Peyer's patch (tissue), 4 donors: ENCODE measurements around the gene RPUSD2. TPM values are rescaled to one million over a fixed set of nuclear protein-coding genes. Genes with fewer than 3 reads are reported as not detected.

Source experiments
- DNase-seq, 3 donors: peaks; one replicate each; pipeline ENCODE4 v3.0.0-alpha.2; 2017 to 2019
- H3K27ac ChIP-seq, 4 donors: fragments of 200-600 bp; sonication (generic); one replicate each; pipeline ENCODE4 v1.5.1; 2016 to 2019
- H3K27me3 ChIP-seq, 2 donors: fragments of 200-600 bp; sonication (generic); one replicate each; pipeline ENCODE4 v1.5.1; 2019
- H3K36me3 ChIP-seq, 3 donors: fragments of 200-600 bp; sonication (generic); one replicate each; pipeline ENCODE4 v1.5.1; 2016 to 2019
- H3K4me1 ChIP-seq, 4 donors: fragments of 200-600 bp; sonication (generic); one replicate each; pipeline ENCODE4 v1.5.1; 2016 to 2019
- H3K4me3 ChIP-seq, 4 donors: fragments of 200-600 bp; sonication (generic); 1 replicate in 3 of 4; 2 replicates in 1 of 4; pipeline ENCODE4 v1.5.1; 2016 to 2019; ENCODE audit warnings: mild to moderate bottlenecking in 1 of 4
- H3K9me3 ChIP-seq, 4 donors: fragments of 200-600 bp; sonication (generic); one replicate each; pipeline ENCODE4 v1.5.1; 2016 to 2019; ENCODE audit warnings: mild to moderate bottlenecking in 1 of 4
- CTCF ChIP-seq, 6 experiments: fragments of 450-650 bp in 4 of 6; fragments of 200-600 bp in 2 of 6; sonication (generic) in 1 of 6; IDR thresholded peaks; one replicate each; pipeline ENCODE4 v1.5.1; 2017 to 2019; ENCODE audit warnings: antibody characterized with exemption in 6 of 6, mild to moderate bottlenecking in 3 of 6, moderate library complexity in 1 of 6
- POLR2A ChIP-seq, 2 donors: fragments of 450-650 bp; IDR thresholded peaks; one replicate each; pipeline ENCODE4 v1.5.1; 2017; ENCODE audit warnings: antibody characterized with exemption in 2 of 2, mild to moderate bottlenecking in 2 of 2, moderate library complexity in 2 of 2
- total RNA-seq, 4 donors: library from RNA; depleted of rRNA; stranded (reverse); fragments of >200 nt; gene quantifications; one replicate each; pipeline ENCODE4 v1.1.0, GENCODE V29; 2016

RPUSD2 gene
- total RNA-seq, 4 donors from 2014 or later: 4.7 to 21.5 (median 6.8) TPM

- H3K27me3 ChIP-seq: no peaks in the 10 kb centered on the region
- H3K27ac ChIP-seq: peak within 1 kb of the TSS; percentile 76 to 91 (median 88)
- TF ChIP-seq POLR2A (IDR thresholded peaks at IDR 0.05) (peak; percentile 16 to 24), CTCF (IDR thresholded peaks at IDR 0.05) (no peak)
- no peaks in the 10 kb centered on the region for H3K9me3 ChIP-seq
- peak within 1 kb of the TSS; percentile 45 to 66 (median 58) for H3K4me3 ChIP-seq
- no peaks in the 10 kb centered on the region for H3K36me3 ChIP-seq
- peak; percentile 89 to 96 (median 91) for DNase-seq
- peaks cover 0 to 9% (median 3%) of the 10 kb centered on the region in 4 donors for H3K4me1 ChIP-seq
These were observed 24.7 kb downstream of the RPUSD2 start, which contains the start of gene KNL1 for GRCh38 chr15:40593588-40594428. Gene KNL1, plus strand, starts transcription at chr15:40594249. Its CDS starts 8,683 bp downstream, at chr15:40602932.

DNA sequence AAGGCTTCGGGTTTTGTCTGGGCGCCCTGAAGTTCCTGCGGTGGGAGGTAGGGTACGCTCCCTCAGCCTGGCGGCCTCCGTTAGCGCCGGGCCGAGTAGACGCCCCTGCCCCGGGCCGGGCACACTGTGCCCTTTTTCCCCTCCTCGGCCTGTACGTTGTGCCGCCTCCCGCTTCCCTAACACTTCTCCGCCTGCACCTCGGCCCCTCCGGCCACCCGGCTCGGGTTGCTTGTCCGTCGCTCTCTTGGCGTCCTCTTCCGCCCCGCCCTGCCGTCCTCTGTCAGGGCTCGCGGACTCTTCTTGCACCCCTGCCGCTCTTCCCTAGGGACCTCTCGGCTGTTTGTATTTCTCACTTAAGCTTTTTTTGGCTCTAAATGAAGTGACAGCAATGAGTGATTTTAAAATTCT is 25.3 kb downstream of the RPUSD2 start:
- H3K27me3 ChIP-seq: no peaks in the 10 kb centered on the region
- H3K27ac ChIP-seq: peak overlapping the region; percentile 76 to 91 (median 88)
- peak; percentile 32 to 82 (median 69) for DNase-seq

DNA sequence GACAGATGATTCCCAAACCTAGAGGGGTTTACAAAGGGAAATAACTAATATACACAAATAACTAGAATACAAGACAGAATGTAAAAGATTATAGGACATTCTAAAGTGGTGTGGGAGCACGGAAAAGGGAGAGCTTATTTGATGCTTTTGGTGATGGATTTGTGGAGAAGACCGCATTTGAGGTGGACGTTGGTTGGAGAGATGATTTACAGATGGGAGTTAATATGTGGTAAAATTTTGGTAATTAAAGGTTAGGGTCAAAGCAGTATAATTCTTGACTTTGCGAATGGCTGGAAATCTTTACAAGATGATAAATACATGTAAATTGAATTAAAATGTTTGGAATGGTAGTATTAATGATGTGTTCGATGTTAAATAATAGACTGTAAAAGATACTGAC is 26.1 kb downstream of the RPUSD2 start:
- Histone ChIP-seq H3K4me1 (peaks cover 0 to 9% (median 3%) of the 10 kb centered on the region in 4 donors), H3K9me3 (no peaks in the 10 kb centered on the region), H3K36me3 (no peaks in the 10 kb centered on the region), H3K27me3 (no peaks in the 10 kb centered on the region), H3K4me3 (peak overlapping the region in 2 of 4 donors; percentile 65 to 66), H3K27ac (no peak overlapping the region)
- no peak for DNase-seq
- TF ChIP-seq CTCF (IDR thresholded peaks at IDR 0.05) (no peak), POLR2A (IDR thresholded peaks at IDR 0.05) (no peak)

More for the DNA sequence above, 25.3 kb downstream of the RPUSD2 start:
- peak overlapping the region; percentile 45 to 66 (median 58) for H3K4me3 ChIP-seq
- H3K9me3 ChIP-seq: no peaks in the 10 kb centered on the region
- peak in 2 of 6 experiments; percentile 22 to 34 for TF ChIP-seq CTCF (IDR thresholded peaks at IDR 0.05)
- no peak for TF ChIP-seq POLR2A (IDR thresholded peaks at IDR 0.05)
- no peaks in the 10 kb centered on the region for H3K36me3 ChIP-seq
- H3K4me1 ChIP-seq: peaks cover 0 to 9% (median 3%) of the 10 kb centered on the region in 4 donors

GRCh38 chr15:40595773-40596172 is 26.7 kb downstream of the RPUSD2 start:
- TF ChIP-seq CTCF (IDR thresholded peaks at IDR 0.05): no peak
- no peaks in the 10 kb centered on the region for H3K9me3 ChIP-seq

DNA sequence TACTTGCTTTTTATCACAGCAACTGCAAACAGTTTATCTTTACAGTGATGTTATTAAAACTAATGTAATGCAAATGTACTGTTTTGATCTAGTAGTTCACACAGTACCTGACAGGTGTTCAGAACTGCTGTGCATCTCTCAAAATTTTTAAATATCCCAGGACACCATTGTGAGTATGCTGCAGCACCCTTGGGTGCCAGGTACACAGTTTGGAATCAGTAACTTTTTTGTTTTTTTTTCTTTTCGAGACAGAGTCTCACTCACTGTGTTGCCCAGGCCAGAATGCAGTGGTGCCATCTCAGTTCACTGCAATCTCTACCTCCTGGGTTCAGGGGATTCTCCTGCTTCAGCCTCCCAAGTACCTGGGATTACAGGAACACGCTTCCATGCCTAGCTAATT is 27.9 kb downstream of the RPUSD2 start:
- Histone ChIP-seq H3K36me3 (no peaks in the 10 kb centered on the region), H3K27ac (no peak overlapping the region), H3K9me3 (no peaks in the 10 kb centered on the region), H3K27me3 (no peaks in the 10 kb centered on the region), H3K4me3 (no peak overlapping the region), H3K4me1 (peaks cover 0 to 9% (median 3%) of the 10 kb centered on the region in 4 donors)
- TF ChIP-seq POLR2A (IDR thresholded peaks at IDR 0.05) (no peak), CTCF (IDR thresholded peaks at IDR 0.05) (no peak)
- no peak for DNase-seq

More at GRCh38 chr15:40595773-40596172, 26.7 kb downstream of the RPUSD2 start:
- no peak overlapping the region for H3K4me3 ChIP-seq
- DNase-seq: no peak
- no peak overlapping the region for H3K27ac ChIP-seq
- peaks cover 0 to 9% (median 3%) of the 10 kb centered on the region in 4 donors for H3K4me1 ChIP-seq
- H3K27me3 ChIP-seq: no peaks in the 10 kb centered on the region
- no peaks in the 10 kb centered on the region for H3K36me3 ChIP-seq
